Endodermal cell (in vitro differentiated cells): Measurements from ENCODE around the gene OR7D2. TPM values are rescaled to one million over a fixed set of nuclear protein-coding genes. Genes with fewer than 3 reads are reported as not detected.
A peak's percentile ranks its signal among the peaks of the same experiment; 100 is the strongest.

ENCODE experiments used
- DNase-seq: peaks from one replicate; pipeline ENCODE4 v3.0.0-alpha.2; 2017
- H3K27ac ChIP-seq: 2 replicates; pipeline ENCODE4 v1.5.1; 2013; ENCODE audit warnings: mild to moderate bottlenecking, low read depth, low read length, moderate library complexity
- H3K27me3 ChIP-seq: 2 replicates; pipeline ENCODE4 v1.6.1; 2013; ENCODE audit warnings: mild to moderate bottlenecking, low read length, moderate library complexity; ENCODE audit not compliant: insufficient read depth, control insufficient read depth, poor library complexity, severe bottlenecking
- H3K36me3 ChIP-seq: 2 replicates; pipeline ENCODE4 v1.7.0; 2013; ENCODE audit warnings: mild to moderate bottlenecking, low read length, moderate library complexity; ENCODE audit not compliant: control insufficient read depth, insufficient read depth
- H3K4me1 ChIP-seq: one replicate; pipeline ENCODE4 v1.7.0; 2013; ENCODE audit warnings: low read length; ENCODE audit not compliant: control insufficient read depth, insufficient read depth
- H3K4me3 ChIP-seq: 2 replicates; pipeline ENCODE4 v1.5.1; 2013; ENCODE audit warnings: mild to moderate bottlenecking, low read length, moderate library complexity
- H3K9ac ChIP-seq: 2 replicates; pipeline ENCODE4 v1.6.1; 2013; ENCODE audit warnings: mild to moderate bottlenecking, low read length, moderate library complexity; ENCODE audit not compliant: poor library complexity, severe bottlenecking; ENCODE audit errors: extremely low read depth
- H3K9me3 ChIP-seq: 2 replicates; pipeline ENCODE4 v1.6.1; 2013; ENCODE audit warnings: mild to moderate bottlenecking, low read length, moderate library complexity; ENCODE audit not compliant: control insufficient read depth
- H3K27ac Mint-ChIP-seq: 2 replicates; pipeline ENCODE4 v1.8.0; 2020; ENCODE audit warnings: mixed read lengths
- H3K27me3 Mint-ChIP-seq: 2 replicates; pipeline ENCODE4 v1.8.0; 2021; ENCODE audit warnings: mild to moderate bottlenecking, mixed read lengths; ENCODE audit not compliant: insufficient read depth
- H3K36me3 Mint-ChIP-seq: 2 replicates; pipeline ENCODE4 v1.8.0; 2020; ENCODE audit warnings: low read depth, mixed read lengths
- H3K4me1 Mint-ChIP-seq: 2 replicates; pipeline ENCODE4 v1.8.0; 2020; ENCODE audit warnings: mixed read lengths
- H3K4me3 Mint-ChIP-seq: 2 replicates; pipeline ENCODE4 v1.8.0; 2020; ENCODE audit warnings: mild to moderate bottlenecking, moderate library complexity, mixed read lengths
- H3K9me3 Mint-ChIP-seq: 2 replicates; pipeline ENCODE4 v1.8.0; 2020; ENCODE audit warnings: mild to moderate bottlenecking, mixed read lengths
- WGBS, 2 experiments: methylation state at CpG; one replicate each; pipeline versions ENCODE4 v1.1.5 to v1.1.7; 2013; ENCODE audit warnings: missing lambda C conversion rate in 2 of 2, mixed read lengths in 1 of 2; ENCODE audit not compliant: insufficient coverage in 1 of 2, insufficient read length in 1 of 2; 5-methylcytosine and 5-hydroxymethylcytosine counted together
- total RNA-seq, 2 donors: library from RNA; stranded (reverse); fragmentation: NEBNext Ultra II Directional in 1 of 2; extraction: Animal tissue kit (Norgen Biotek cat#: 25700) in 1 of 2; gene quantifications; 2 replicates in 1 of 2; 3 replicates in 1 of 2; pipeline ENCODE4 v1.2.1, GENCODE V29; 2021
- TF ChIP-seq, protein P1 (sequence below): fragments of 200-600 bp; sonication (generic); conservative IDR thresholded peaks from 2 replicates; pipeline ENCODE4 v1.5.0; 2021; ENCODE audit warnings: antibody characterized with exemption, mild to moderate bottlenecking

Gene OR7D2
- total RNA-seq, 2 donors from 2014 or later: 0.31 to 0.40 TPM

DNA sequence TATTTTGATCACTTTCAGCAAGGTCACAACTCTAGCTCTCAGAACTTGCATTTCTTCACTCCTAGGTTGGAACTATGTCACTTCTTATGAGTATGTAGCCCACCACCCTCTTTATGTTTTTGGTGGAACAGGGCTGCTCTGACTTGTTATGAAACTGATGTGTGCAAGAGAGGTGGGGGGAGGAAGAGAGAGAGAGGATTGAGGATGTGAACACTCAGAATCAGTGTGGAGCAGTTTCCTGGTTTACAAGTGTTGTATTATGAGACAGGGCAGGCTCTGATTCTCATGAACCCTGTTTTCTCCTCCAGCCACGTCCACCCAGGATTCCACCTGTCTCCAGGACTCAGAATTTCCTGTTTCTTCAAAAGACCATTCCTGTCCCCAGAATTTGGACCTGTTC lies 22.5 kb upstream of the OR7D2 start:
- H3K27ac Mint-ChIP-seq: no peak overlapping the region
- H3K4me1 Mint-ChIP-seq: no peaks in the 10 kb centered on the region
- no peaks in the 10 kb centered on the region for H3K4me1 ChIP-seq
- H3K36me3 Mint-ChIP-seq: peaks cover 99% of the 10 kb centered on the region
- peaks cover 95% of the 10 kb centered on the region for H3K36me3 ChIP-seq
- H3K4me3 Mint-ChIP-seq: no peak overlapping the region
- H3K27me3 ChIP-seq: no peaks in the 10 kb centered on the region
- H3K9ac ChIP-seq: no peak overlapping the region
- H3K9me3 ChIP-seq: peaks cover 98% of the 10 kb centered on the region
- H3K9me3 Mint-ChIP-seq: peaks cover 89% of the 10 kb centered on the region
- WGBS, 2 experiments: 95 to 100% methylated on average over 1 of the region's 1 CpG
- TF ChIP-seq, protein P1, sequence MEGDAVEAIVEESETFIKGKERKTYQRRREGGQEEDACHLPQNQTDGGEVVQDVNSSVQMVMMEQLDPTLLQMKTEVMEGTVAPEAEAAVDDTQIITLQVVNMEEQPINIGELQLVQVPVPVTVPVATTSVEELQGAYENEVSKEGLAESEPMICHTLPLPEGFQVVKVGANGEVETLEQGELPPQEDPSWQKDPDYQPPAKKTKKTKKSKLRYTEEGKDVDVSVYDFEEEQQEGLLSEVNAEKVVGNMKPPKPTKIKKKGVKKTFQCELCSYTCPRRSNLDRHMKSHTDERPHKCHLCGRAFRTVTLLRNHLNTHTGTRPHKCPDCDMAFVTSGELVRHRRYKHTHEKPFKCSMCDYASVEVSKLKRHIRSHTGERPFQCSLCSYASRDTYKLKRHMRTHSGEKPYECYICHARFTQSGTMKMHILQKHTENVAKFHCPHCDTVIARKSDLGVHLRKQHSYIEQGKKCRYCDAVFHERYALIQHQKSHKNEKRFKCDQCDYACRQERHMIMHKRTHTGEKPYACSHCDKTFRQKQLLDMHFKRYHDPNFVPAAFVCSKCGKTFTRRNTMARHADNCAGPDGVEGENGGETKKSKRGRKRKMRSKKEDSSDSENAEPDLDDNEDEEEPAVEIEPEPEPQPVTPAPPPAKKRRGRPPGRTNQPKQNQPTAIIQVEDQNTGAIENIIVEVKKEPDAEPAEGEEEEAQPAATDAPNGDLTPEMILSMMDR: no peak
- no peak for DNase-seq
- H3K27me3 Mint-ChIP-seq: no peaks in the 10 kb centered on the region
- no peak overlapping the region for H3K4me3 ChIP-seq
- H3K27ac ChIP-seq: no peak overlapping the region

DNA sequence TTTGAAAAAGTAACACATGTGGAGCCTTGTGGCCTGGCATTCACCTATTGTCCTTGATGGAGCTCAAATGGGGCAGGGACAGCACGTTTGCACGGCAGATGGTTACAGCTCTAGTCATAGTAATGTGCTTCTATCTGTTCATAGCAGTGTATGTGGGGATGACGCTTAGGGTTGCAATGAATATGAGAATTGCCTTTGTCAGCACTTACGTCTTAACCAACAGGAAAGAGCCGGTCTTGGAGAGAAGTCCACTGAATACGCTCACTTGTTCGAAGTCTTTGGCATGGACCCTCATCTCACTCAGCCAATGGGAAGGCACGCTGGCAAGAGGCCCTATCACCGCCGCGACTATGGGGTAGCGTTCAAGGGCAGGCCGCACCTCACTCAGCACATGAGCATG lies 18.9 kb upstream of the OR7D2 start:
- DNase-seq: no peak
- H3K9me3 ChIP-seq: peaks cover 96% of the 10 kb centered on the region
- TF ChIP-seq, protein P1: no peak
- no peak overlapping the region for H3K4me3 ChIP-seq
- no peaks in the 10 kb centered on the region for H3K4me1 ChIP-seq
- WGBS, 2 experiments: 94 to 97% methylated on average over 13 of the region's 13 CpGs
- Mint-ChIP-seq H3K9me3 (peaks cover 75% of the 10 kb centered on the region), H3K4me3 (no peak overlapping the region), H3K27me3 (no peaks in the 10 kb centered on the region), H3K4me1 (no peaks in the 10 kb centered on the region), H3K36me3 (peaks cover 96% of the 10 kb centered on the region), H3K27ac (no peak overlapping the region)
- H3K36me3 ChIP-seq: peaks cover 95% of the 10 kb centered on the region
- no peak overlapping the region for H3K27ac ChIP-seq
- no peaks in the 10 kb centered on the region for H3K27me3 ChIP-seq
- H3K9ac ChIP-seq: no peak overlapping the region

DNA sequence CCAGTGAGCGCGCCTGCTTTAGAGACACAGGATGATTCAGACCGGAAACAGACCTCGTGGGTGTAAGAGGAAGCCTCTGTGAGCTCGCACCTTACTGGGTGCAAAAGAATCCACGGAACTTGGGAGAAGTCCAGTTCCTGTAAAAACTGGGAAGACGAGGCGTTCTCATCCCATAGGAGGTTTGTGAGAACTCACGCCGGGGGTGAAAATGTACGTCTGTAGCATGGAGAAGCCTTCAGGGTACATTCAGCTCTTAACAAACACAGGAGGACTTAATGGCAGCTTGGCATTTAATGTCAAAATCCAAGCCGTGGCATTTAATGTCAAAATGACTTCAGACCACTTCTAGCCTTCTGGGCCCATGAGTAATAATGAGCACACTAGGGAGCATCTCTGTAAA lies 17.4 kb upstream of the OR7D2 start:
- H3K9me3 Mint-ChIP-seq: peaks cover 62% of the 10 kb centered on the region

More for the DNA sequence above, 17.4 kb upstream of the OR7D2 start:
- no peaks in the 10 kb centered on the region for H3K4me1 ChIP-seq
- H3K27ac ChIP-seq: no peak overlapping the region
- H3K9ac ChIP-seq: no peak overlapping the region
- H3K4me3 Mint-ChIP-seq: no peak overlapping the region
- peak overlapping the region; percentile 65 for H3K4me3 ChIP-seq
- H3K4me1 Mint-ChIP-seq: no peaks in the 10 kb centered on the region
- peaks cover 79% of the 10 kb centered on the region for H3K36me3 ChIP-seq
- WGBS, 2 experiments: 97% methylated on average over 12 of the region's 12 CpGs
- DNase-seq: no peak
- no peaks in the 10 kb centered on the region for H3K27me3 ChIP-seq
- TF ChIP-seq, protein P1: no peak
- peaks cover 81% of the 10 kb centered on the region for H3K9me3 ChIP-seq
- H3K27me3 Mint-ChIP-seq: no peaks in the 10 kb centered on the region
- no peak overlapping the region for H3K27ac Mint-ChIP-seq
- H3K36me3 Mint-ChIP-seq: peaks cover 90% of the 10 kb centered on the region
